ENCODE measurements around the gene SPEG.

The SPEG gene

DNA sequence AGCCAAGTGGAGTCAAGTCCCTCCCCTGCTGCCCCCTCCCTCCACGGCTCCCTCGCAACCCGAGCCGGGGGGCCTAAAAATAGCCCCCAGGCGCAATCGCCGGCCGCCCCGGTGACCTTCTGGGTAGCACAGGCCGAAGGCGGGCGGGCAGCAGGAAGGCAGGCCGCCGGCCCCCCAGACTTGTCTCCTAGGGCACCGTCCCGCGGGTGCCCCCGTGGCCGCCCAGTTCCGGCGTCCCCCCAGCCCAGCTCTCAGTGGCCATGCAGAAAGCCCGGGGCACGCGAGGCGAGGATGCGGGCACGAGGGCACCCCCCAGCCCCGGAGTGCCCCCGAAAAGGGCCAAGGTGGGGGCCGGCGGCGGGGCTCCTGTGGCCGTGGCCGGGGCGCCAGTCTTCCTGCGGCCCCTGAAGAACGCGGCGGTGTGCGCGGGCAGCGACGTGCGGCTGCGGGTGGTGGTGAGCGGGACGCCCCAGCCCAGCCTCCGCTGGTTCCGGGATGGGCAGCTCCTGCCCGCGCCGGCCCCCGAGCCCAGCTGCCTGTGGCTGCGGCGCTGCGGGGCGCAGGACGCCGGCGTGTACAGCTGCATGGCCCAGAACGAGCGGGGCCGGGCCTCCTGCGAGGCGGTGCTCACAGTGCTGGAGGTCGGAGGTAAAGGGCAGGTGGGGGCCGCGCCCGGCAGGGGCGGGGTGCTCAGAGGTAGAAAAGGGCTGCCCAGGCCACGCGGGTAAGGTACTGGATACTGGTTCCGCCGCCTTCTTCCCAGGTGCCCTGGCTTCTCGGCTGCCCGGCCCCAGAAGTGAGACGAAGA, at the start of gene SPEG:
Gene SPEG (plus strand): TSS at position 126 of the 808 bp plus-strand sequence. CDS start 135 bp downstream, at position 261.
- DNase-seq = peak; percentile 60

DNA sequence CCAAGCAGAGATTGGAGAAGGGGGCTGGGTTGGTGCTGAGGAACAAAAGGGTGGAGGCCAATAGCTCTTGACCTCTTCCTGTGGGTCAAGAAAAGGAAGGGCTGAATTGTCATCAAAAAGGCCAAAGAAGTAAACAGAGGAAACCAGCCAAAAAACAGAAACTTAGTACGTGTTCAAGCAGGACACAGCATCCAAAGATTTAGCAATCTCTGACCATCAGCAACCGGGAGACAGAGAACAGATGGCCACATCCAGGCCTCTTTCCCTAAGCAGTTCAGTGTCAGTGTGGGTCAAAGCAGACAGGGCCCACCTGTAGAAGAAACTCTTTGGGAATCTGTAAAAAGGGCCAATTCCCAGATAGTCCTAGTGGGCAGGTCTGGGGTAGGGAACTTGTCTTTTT, 49.8 kb upstream of the SPEG start:
- DNase-seq = no peak

DNA sequence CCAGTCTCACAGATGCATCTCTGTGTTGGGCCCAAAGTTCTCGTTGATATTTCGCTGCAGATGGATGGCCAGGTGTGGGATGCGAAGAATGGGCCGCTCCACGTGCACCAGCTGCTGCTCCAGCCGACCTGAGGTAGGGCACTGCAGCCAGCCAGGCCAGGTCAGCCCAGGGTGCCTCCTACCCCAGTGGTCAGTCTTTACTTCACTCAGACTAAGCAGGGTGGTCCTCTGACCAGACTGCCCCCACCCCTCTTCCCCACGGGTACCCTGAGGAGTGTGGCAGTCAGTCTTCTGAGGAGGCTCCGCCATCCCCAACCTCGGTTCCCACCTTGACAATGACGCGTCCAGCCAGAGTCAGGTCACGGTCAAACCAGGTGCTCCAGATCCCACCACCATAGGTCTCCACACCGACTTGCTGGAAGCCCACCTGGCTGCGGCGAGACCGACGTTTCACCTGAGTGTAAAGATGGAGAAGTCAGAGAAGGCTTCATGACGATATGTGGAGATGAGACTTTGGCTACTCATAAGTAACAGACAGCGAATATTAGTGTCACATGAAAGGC, 48.6 kb upstream of the SPEG start:
- no peak for DNase-seq

DNA sequence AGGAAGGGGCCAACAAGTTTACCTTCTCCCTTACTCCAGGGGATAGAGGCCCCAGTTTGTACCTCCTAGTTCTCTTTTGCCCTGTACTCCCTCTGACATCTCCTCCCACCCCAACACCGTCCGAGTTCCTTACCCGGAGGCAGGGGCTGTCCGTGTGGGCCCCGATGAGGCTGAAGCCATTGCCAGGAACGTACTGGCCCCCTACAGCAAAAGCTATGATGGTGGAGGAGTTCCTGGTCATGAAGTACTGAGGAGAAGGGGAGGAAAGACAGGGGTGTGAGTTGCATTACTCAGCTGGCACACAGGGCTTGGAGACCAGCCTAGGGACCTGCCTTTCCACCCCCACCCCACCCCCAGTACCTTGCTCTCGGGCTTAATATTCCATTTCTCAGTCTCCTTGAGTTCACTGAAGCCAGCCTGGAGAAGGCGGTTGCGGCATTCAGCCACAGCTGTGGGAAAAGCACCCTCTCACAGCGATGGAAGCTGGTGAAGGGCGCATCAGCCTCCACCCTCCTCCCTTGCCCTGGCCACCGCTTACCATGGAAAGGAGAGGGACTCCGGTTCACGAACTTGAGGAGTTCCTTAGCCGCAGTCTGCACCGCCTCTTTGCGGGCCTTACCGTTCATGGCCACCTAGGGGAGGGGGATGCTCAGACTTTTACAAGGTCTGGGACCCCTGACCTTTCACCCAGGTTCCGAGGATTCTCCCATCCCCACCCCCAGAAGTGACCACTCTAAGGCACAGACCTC, 47.9 kb upstream of the SPEG start:
- no peak for DNase-seq

DNA sequence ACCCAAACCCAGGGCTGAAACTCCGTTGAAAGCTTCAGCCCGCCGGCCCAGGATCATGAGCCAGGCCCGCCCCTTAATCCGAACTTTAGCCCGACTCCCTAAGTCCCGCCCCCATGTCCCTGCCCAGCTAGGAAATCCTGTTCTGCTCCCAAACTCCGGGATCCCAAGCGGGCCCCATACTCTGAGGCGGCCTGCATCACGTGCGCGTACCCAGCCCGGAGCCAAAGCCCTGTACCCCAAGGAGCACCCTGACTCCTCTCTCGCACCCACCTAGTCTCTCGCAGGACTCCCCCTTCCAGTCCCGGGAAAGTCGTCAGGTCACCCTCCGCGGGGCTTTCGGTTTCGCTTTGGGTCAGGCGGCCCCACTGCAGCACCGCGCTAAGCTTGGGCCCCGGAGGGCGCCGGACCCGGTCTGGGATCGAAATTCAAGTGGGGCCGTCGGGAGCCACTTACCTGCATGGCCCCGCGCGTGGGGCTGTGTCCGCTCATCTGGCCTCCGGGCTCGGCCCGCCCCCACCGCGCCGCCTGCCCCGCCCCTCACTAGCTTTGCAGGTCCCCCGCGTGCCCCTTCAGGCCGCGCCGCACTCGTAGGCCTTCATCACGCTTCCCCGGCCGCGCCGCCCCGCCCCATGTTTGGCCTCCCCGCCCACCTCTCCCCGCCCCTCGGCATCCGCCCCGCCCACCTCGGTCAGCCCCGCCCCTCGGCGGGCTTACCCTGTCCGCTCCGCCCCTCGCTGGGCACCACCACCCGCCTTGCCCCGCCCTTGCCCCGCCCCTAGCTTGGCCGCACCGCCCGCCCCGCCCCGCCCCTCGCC, 47.1 kb upstream of the SPEG start, which contains the start of gene DNPEP:
Gene DNPEP (minus strand): TSS at position 607 of the 815 bp plus-strand sequence. CDS start 118 bp downstream, at position 489.
- DNase-seq = peak; percentile 97

DNA sequence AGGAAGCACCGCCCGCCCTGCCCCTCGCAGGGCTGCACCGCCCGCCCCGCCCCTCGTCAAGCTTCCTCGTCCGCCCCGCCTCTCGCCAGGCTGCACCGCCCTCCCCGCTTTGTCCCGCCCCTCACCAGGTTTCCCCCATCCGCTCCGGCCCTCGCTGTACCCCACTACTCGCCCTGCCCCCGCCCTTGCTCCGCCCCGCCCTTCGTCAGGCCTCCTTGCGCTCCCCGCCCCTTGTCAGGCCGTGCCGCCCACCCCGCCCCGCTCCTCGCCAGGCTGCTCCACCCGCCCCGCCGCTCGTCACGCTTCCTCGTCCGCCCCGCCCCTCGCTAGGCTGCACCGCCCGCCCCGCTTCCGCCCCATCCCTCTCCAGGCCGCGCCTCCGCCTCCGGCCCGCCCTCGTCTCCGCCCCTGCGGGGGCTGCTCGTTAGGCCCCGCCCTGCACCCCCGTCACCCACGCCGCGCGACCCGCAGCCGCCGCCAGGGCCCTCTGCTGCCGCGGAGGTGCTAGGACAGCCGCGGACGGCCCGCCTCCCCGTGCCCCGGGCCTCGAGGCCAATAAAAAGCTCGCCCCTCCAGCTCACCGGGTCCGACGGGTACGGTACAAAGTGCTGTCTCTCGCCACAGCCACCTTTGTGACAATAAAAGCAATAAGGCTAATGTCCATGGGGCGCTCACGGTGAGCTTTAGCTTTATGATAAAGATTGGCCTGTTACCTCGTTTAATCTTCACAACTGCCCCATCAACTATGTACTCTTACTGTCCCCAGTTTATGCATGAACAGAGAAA, 46.3 kb upstream of the SPEG start:
- DNase-seq = peak; percentile 99

DNA sequence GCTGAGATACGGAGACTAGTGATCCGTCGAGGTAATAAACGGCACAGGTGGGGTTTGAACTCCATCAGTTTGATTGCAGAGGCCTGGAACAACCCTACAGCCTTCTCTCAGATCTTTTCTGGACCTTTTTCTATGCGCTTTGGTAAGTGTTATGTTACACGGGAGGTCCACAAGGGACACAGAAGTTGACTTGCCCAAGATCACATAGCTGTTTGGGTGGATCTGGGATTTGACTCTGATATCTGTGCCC, 45.8 kb upstream of the SPEG start:
- DNase-seq = no peak

DNA sequence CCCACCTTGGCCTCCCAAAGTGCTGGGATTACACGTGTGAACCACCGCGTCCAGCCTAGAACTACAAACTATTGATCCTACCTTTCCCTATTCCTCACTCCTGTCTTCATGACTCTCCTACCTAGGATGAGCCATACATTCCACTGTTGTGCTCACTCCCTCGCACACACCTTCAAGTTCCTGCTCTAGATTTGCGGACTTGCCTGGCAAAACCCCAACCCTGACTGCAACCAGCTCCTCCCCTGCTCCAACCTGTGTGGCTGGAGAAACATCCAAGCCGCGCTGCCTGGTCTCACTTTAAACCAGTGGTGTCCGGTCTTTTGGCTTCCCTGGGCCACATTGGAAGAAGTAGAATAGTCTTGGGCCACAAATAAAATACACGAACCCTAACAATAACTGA, 41.9 kb upstream of the SPEG start:
- peak; percentile 38 for DNase-seq

DNA sequence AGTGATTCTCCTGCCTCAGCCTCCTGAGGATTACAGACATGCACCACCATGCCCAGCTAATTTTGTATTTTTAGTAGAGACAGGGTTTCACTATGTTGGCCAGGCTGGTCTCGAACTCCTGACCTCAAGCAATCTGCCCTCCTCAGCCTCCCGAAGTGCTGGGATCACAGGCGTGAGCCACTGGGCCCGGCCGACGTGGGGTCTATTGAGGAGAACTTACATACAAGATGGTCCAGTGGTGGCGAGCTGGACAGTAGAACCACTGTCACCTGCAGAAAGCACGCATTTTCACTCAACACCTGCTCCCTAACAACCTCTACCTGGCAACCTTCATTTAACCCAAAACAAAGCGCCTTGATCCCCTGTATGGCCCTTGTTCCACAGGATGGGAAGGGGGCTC, 39.6 kb upstream of the SPEG start:
- peak; percentile 22 for DNase-seq

DNA sequence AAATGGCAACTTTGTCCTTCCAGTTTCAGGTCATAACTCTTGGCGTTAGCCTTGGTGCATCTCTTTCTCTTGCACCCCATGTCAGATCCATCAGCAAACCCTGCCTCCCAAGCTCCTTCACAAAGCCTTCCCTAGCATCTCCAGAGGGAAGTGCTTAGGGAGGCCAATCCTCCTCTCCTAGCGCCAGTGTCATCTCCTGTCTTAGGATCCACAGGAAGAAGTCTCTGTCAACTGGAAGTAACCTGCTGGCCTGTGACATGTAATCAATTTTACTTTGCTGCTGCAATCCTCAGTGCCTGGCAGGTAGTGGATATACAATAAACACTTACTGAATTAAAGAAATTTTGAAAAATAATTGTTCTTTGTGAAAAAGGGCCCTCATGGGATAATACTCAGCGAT, 39.0 kb upstream of the SPEG start:
- peak; percentile 8 for DNase-seq

DNA sequence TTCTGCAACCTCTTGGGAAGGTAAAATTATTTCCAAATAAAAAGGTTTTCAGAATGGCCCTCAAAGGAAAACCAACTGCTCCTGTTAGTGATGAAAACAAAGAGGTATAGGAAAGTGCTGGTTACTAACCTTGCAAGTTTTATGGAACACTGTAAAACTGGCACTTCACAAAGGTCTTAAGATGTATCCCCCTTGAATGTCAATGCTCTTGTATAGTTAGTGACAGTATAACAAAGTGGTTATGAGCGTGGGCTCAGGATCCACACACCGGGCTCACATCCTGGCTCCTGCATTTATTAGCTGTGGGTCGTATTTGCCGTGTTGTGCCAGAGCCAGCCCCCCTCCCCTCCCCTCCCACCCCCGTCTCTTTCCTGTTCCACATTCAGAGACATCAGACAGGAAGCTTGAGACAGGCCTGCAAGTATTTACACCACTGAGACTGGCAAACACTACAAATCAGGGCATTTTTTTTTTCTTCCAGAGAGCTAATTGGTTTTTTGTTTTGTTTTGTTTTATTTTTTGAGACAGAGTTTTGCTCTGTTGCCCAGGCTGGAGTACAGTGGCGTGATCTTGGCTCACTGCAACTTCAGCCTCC, 37.7 kb upstream of the SPEG start:
- DNase-seq = peak; percentile 11

DNA sequence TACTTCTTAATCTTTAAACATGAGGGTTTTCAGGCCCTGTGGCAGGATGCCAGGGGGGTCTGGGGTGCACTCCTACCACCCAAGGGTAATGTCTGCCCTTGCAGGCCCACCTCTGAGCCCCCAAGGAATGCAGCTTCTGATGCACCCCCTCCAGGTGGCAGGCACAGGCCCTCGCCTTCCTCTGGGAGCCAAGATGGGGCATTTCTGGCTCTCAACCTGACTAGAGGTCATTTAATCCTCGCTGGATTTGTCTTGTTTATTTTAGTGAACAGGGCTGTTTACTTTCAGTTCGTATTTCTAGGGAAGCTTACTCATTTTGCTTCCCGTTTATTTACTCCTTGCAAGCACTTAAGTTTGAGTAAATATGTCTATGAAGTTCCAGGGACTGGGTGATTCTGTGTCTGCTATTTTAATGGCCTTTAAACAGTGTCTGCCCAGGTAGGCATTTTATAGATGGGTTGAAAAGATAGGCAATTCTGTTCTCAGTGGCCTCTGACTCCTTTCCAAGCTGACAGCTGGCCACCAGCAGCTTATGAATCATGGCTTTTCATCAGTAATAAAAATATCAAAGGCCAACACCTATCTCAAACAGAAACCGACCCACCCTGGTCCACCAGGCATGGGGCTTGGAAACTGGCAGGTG, 35.8 kb upstream of the SPEG start:
- DNase-seq = no peak

DNA sequence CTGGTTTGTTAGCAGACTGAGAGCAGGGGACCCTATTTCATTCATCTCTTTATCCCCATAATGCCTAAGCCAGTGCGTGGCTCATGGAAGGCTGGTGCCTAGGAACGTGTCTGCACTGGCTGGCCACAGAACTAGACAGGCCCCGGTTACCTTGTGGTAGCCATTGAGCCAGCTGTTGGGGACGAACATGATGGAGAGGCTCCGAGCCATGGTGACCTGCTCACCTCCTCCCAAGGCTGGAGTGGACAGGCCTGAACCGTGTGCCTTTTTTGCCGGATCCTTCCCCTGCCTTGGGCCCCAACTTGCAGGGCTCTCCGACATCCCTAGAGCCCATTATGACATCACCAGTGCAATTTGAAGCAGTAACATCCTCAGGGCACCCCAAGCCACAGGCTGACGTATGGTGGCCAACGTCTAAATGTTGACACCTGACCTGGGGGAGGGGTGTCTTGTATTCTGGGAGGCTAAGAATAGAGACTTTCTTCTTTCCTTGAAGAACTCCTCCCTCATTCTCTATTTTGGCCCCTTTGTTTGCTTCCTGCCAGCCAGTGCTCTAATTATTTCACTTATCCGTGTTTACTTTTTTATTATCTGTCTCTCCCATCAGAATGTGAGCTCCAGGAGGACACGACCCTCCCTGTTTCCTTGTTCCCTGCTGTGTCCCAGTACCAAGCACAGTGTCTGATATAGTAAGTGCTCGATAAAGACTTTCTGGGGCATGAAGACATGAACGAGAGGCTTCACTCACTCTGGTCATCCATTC, 34.7 kb upstream of the SPEG start:
- no peak for DNase-seq

DNA sequence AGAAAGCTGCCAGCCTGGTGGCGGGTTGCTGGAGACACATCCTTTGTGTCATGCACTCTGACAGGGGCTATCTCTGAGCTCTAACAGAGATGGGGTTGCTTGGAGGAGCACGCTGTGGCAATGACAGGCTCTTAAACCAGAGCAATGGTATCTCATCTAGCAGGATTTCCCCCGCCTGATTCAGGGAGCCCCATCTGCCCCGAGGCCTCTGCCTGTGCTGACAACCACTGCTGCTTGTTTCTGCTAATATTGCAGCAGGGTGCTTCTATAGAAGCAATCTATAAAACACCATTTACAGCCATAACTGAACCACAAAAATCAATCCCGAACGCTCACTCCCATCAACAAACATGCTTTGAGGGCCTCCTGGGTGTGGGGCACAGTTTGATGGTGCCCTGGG, 34.1 kb upstream of the SPEG start:
- no peak for DNase-seq

DNA sequence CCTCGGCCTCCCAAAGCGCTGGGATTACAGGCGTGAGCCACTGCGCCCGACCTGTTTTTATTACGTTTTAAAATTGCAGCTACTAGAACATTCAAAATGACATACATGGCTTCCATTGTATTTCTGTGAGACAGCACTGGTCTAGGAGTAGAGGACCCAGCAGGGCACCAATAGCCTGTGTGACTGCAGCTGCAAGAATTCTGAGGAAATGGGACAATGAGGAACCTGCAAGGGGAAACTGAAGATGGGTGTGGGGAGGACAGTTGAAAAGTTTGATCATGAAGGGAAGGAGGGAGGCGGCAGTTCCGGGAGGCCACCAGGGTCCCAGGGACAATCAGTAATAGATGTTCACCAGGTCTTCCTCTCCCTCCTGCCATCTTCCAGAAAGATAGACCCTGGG, 33.0 kb upstream of the SPEG start:
- no peak for DNase-seq

DNA sequence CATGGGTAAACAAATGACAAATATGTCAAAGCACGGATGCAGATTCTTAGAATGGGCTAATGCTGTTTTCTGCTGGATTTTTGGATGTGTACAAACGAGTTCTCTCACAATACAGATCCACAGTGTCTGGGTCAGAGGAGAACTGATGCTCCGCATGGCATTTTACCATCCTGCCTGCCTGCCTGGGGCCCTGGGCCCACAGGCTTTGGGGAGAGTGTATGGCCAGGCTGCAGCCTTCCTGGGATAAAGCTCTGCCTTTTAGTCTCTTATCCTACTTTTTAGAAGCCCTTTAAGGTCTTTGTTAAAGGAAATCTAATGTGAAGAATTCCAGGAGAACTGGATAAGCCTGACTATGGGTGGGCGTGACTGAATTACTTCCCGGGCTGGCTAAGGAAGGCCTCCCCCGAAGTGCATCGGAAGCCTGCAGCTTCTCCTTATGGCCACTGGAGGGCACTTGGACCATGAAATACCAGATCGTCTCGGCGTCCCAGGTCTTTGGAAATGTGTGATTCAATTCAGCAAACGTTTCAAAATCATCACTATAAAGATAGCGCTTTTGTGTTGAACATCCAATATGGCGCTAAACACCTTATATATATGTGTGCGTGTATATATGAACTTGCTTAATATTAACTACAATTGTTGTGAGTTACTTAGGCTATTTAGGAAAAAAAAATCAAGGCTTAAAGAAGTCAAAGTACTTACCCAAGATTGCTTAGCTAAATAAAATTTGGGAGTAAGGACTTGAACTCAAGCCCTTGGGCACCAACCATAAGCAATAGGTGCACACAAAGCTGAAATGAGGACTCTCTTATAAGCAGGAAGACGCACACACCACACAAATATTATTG, 31.8 kb upstream of the SPEG start:
- peak; percentile 88 for DNase-seq

DNA sequence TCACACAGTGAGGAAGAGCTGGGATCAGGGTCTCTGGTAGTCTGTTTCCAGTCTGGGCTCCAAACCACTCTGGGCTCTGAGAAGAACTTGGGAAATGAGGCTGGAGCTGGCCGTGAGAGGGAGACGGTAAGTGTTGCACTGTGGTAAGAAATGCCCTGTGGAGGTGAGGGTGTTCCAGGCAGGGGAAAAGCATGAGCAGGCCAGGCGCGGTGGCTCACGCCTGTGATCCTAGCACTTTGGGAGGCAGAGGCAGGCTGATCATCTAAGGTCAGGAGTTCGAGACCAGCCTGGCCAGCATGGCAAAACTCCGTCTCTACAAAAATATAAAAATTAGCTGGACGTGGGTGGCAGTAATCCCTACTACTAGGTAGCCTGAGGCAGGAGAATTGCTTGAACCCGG, 30.8 kb upstream of the SPEG start:
- DNase-seq = no peak

DNA sequence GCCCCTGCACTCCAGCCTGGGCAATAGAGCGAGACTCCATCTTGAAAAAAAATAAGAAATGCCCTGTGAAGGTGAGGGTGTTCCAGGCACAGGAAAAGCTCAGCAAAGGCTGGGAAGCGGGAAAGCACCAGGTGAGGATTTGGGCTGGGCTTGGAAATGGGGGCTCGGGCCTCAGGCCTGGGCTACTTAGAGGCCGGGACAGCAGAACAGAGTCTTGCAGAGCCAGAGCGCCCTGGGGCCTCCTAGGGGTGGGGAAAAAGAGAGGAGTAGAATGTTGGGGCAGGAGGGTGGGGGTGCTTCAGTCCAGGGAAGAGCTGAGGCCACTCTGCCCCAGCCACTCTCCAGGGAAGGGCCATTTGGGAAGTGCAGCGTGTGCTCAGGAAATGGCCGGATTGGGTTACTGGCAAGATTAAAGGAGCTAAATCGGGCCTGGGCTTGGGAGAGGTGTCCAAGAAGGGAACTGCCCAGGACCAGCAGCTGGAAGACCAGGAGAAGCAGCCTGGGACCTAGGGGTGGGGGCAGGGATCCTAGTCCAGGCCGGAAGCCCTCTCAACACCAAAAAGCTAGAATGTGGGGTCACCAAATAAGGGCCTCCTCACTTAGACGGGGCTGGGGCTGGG, 30.2 kb upstream of the SPEG start:
- DNase-seq = no peak

DNA sequence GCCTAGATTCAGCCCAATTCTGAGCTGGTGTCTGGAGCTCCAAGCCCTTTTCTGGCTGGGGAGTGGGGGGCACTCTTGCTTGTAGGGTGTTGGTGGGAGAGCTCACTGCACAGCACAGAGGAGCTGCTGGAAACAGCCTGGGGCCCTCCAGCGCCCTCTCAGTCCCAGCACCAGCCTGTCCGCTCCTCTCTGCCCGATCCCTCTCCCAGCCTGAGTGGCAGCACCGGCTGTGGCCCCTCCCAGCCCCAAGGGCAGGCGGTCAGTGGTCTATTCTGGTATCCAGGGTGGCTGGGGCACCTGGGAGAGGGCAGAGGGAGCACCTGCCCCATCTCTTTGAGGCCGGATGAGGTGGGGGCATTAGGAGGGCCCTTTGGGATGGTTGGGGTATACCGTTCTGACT, 29.7 kb upstream of the SPEG start:
- peak; percentile 70 for DNase-seq
